HEK293 (cell line): ENCODE data around the gene BZW2.

Source experiments
- CTCF ChIP-seq: fragments of 450-650 bp; formaldehyde crosslinking; IDR thresholded peaks from 2 replicates; pipeline ENCODE4 v1.5.1; 2016; ENCODE audit warnings: missing biosample characterization, missing genetic modification characterization
- MYNN ChIP-seq: fragments of 450-650 bp; formaldehyde crosslinking; IDR thresholded peaks from 2 replicates; pipeline ENCODE4 v1.5.1; 2016; ENCODE audit warnings: missing biosample characterization, missing genetic modification characterization, borderline replicate concordance
- PATZ1 ChIP-seq: fragments of 450-650 bp; formaldehyde crosslinking; IDR thresholded peaks from 2 replicates; pipeline ENCODE4 v1.5.1; 2016; ENCODE audit warnings: missing biosample characterization, missing genetic modification characterization
- RBAK ChIP-seq: fragments of 450-650 bp; formaldehyde crosslinking; IDR thresholded peaks from 2 replicates; pipeline ENCODE4 v1.5.1; 2016; ENCODE audit warnings: missing biosample characterization, missing genetic modification characterization
- REST ChIP-seq: fragments of 450-650 bp; formaldehyde crosslinking; IDR thresholded peaks from 2 replicates; pipeline ENCODE4 v1.5.1; 2016; ENCODE audit warnings: missing biosample characterization, missing genetic modification characterization
- ZNF138 ChIP-seq: fragments of 450-650 bp; formaldehyde crosslinking; IDR thresholded peaks from 2 replicates; pipeline ENCODE4 v1.5.1; 2016; ENCODE audit warnings: missing biosample characterization, missing genetic modification characterization, borderline replicate concordance
- ZNF221 ChIP-seq: fragments of 450-650 bp; formaldehyde crosslinking; IDR thresholded peaks from 2 replicates; pipeline ENCODE4 v1.5.1; 2017; ENCODE audit warnings: missing biosample characterization, missing genetic modification characterization, borderline replicate concordance
- ZNF266 ChIP-seq: fragments of 450-650 bp; formaldehyde crosslinking; IDR thresholded peaks from 2 replicates; pipeline ENCODE4 v1.5.1; 2016; ENCODE audit warnings: missing biosample characterization, missing genetic modification characterization, low read depth
- ZNF48 ChIP-seq: fragments of 450-650 bp; formaldehyde crosslinking; IDR thresholded peaks from 2 replicates; pipeline ENCODE4 v1.5.1; 2016; ENCODE audit warnings: missing biosample characterization, missing genetic modification characterization
- ZNF707 ChIP-seq: fragments of 450-650 bp; formaldehyde crosslinking; IDR thresholded peaks from 2 replicates; pipeline ENCODE4 v1.5.1; 2016; ENCODE audit warnings: missing biosample characterization, missing genetic modification characterization

- TF ChIP-seq MYNN (tag by site-specific recombination): no peak
- TF ChIP-seq ZNF707 (tag by site-specific recombination): no peak
- TF ChIP-seq CTCF: no peak
- no peak for TF ChIP-seq ZNF221 (tag by site-specific recombination)
- no peak for TF ChIP-seq PATZ1 (tag by site-specific recombination)
- no peak for TF ChIP-seq REST (tag by site-specific recombination)
- no peak for TF ChIP-seq ZNF266 (tag by site-specific recombination)
- no peak for TF ChIP-seq ZNF48 (tag by site-specific recombination)
- no peak for TF ChIP-seq RBAK
- no peak for TF ChIP-seq ZNF138 (tag by site-specific recombination)
These were observed 1.1 kb upstream of the BZW2 start for GRCh38 chr7:16644636-16645592.
